ENCODE data around the gene TRPV3. TPM values are rescaled to one million over a fixed set of nuclear protein-coding genes. Genes with fewer than 3 reads are reported as not detected.
"Not testable (repeated sequence)": the region's sequence is repeated elsewhere in the genome, so short reads cannot be mapped to it uniquely, and the experiment has no call there.

The TRPV3 gene
- total and polyA plus RNA-seq, 2 donors (not counting 1 experiment from before 2014, with no cell fraction given) = 0.20 to 0.99 TPM

- Histone ChIP-seq H3K79me2 (ENCODE audit: control insufficient read depth, insufficient read depth, low read length) (no peaks in the 10 kb centered on the region), H3K4me2 (ENCODE audit: extremely low read depth, insufficient read depth, low read length) (no peak overlapping the region), H3K27me3 (ENCODE audit: control insufficient read depth, insufficient read depth, low read length) (no peaks in the 10 kb centered on the region), H3K9me3 (ENCODE audit: control insufficient read depth, insufficient read depth, low read depth, low read length) (no peaks in the 10 kb centered on the region), H4K20me1 (ENCODE audit: control insufficient read depth, extremely low read depth, insufficient read depth, low read length) (no peaks in the 10 kb centered on the region), H3K4me1 (ENCODE audit: control insufficient read depth, extremely low read depth, insufficient read depth, low read length) (no peaks in the 10 kb centered on the region), H3K9ac (ENCODE audit: insufficient read depth, low read length) (no peak overlapping the region), H2AFZ (ENCODE audit: low read length) (no peak overlapping the region), H3K27ac (ENCODE audit: insufficient read depth, low read length) (no peak overlapping the region), H3K36me3 (ENCODE audit: control insufficient read depth, insufficient read depth, low read length) (no peaks in the 10 kb centered on the region), H3K4me3 (replicated peaks in 1 of 4; ENCODE audit: control extremely low read depth in 1 of 4, insufficient read depth in 1 of 4, low read depth in 3 of 4, low read length in 4 of 4) (no peak overlapping the region)
- DNase-seq (ENCODE audit: low read depth in 2 of 2) = no peak
- TF ChIP-seq CTCF (conservative IDR thresholded peaks at IDR 0.05 in 1 of 2, IDR thresholded peaks at IDR 0.05 in 1 of 2; ENCODE audit: low read depth in 1 of 2, low read length in 2 of 2) (no peak), EZH2 (IDR thresholded peaks at IDR 0.05; ENCODE audit: low read length, missing control alignments) (no peak)
Measured at GRCh38 chr17:3472137-3472536, 85.5 kb downstream of the TRPV3 start.

GRCh38 chr17:3471599-3471998 lies 86.0 kb downstream of the TRPV3 start, which contains the start of gene SPATA22:
Gene SPATA22 (minus strand): TSS chr17:3471819. CDS start chr17:3469325, 2,494 bp downstream.
- H3K9ac ChIP-seq (ENCODE audit: insufficient read depth, low read length) = no peak within 1 kb of the TSS
- H3K36me3 ChIP-seq (ENCODE audit: control insufficient read depth, insufficient read depth, low read length) = no peaks in the 10 kb centered on the region
- no peaks in the 10 kb centered on the region for H3K27me3 ChIP-seq (ENCODE audit: control insufficient read depth, insufficient read depth, low read length)
- H3K4me1 ChIP-seq (ENCODE audit: control insufficient read depth, extremely low read depth, insufficient read depth, low read length) = no peaks in the 10 kb centered on the region
- no peak within 1 kb of the TSS for H3K4me3 ChIP-seq (replicated peaks in 1 of 4; ENCODE audit: control extremely low read depth in 1 of 4, insufficient read depth in 1 of 4, low read depth in 3 of 4, low read length in 4 of 4)
- no peaks in the 10 kb centered on the region for H3K79me2 ChIP-seq (ENCODE audit: control insufficient read depth, insufficient read depth, low read length)
- H3K9me3 ChIP-seq (ENCODE audit: control insufficient read depth, insufficient read depth, low read depth, low read length) = no peaks in the 10 kb centered on the region
- TF ChIP-seq CTCF (conservative IDR thresholded peaks at IDR 0.05 in 1 of 2, IDR thresholded peaks at IDR 0.05 in 1 of 2; ENCODE audit: low read depth in 1 of 2, low read length in 2 of 2) (no peak), EZH2 (IDR thresholded peaks at IDR 0.05; ENCODE audit: low read length, missing control alignments) (no peak)
- no peak within 1 kb of the TSS for H3K27ac ChIP-seq (ENCODE audit: insufficient read depth, low read length)
- H2AFZ ChIP-seq (ENCODE audit: low read length) = no peak within 1 kb of the TSS
- no peak for DNase-seq (ENCODE audit: low read depth in 2 of 2)
- H4K20me1 ChIP-seq (ENCODE audit: control insufficient read depth, extremely low read depth, insufficient read depth, low read length) = no peaks in the 10 kb centered on the region
- H3K4me2 ChIP-seq (ENCODE audit: extremely low read depth, insufficient read depth, low read length) = no peak within 1 kb of the TSS

- Histone ChIP-seq H3K9me3 (ENCODE audit: control insufficient read depth, insufficient read depth, low read depth, low read length) (no peaks in the 10 kb centered on the region), H3K79me2 (ENCODE audit: control insufficient read depth, insufficient read depth, low read length) (no peaks in the 10 kb centered on the region), H4K20me1 (ENCODE audit: control insufficient read depth, extremely low read depth, insufficient read depth, low read length) (no peaks in the 10 kb centered on the region), H3K4me3 (replicated peaks in 1 of 4; ENCODE audit: control extremely low read depth in 1 of 4, insufficient read depth in 1 of 4, low read depth in 3 of 4, low read length in 4 of 4) (no peak overlapping the region), H3K27ac (ENCODE audit: insufficient read depth, low read length) (no peak overlapping the region), H3K9ac (ENCODE audit: insufficient read depth, low read length) (no peak overlapping the region), H2AFZ (ENCODE audit: low read length) (no peak overlapping the region), H3K27me3 (ENCODE audit: control insufficient read depth, insufficient read depth, low read length) (no peaks in the 10 kb centered on the region), H3K36me3 (ENCODE audit: control insufficient read depth, insufficient read depth, low read length) (no peaks in the 10 kb centered on the region), H3K4me2 (ENCODE audit: extremely low read depth, insufficient read depth, low read length) (no peak overlapping the region), H3K4me1 (ENCODE audit: control insufficient read depth, extremely low read depth, insufficient read depth, low read length) (no peaks in the 10 kb centered on the region)
- DNase-seq (ENCODE audit: low read depth in 2 of 2) = no peak
- TF ChIP-seq CTCF (conservative IDR thresholded peaks at IDR 0.05 in 1 of 2, IDR thresholded peaks at IDR 0.05 in 1 of 2; ENCODE audit: low read depth in 1 of 2, low read length in 2 of 2) (no peak), EZH2 (IDR thresholded peaks at IDR 0.05; ENCODE audit: low read length, missing control alignments) (no peak)
Measured at GRCh38 chr17:3469529-3469928, 88.1 kb downstream of the TRPV3 start.

DNA sequence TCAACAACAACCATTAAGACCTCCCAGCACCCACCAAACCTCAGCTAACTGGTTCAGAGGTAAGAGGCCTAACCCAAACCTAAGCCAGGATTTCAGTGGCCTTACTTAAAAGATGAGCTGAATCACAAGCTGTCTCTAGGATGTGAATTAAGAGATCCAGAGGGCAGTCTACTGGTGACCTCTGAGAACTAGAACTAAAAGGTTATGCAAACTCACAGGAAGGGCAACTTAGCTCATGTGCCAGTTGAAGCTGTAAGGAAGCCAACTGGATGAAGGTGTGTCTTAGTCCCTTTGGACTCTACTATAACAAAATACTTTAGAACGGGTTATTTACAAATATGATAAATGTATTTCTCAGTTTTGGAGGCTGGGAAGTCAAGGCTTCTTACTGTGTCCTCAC lies 91.3 kb downstream of the TRPV3 start:
- DNase-seq (ENCODE audit: low read depth in 2 of 2); H3K4me3 ChIP-seq (replicated peaks in 1 of 4; ENCODE audit: control extremely low read depth in 1 of 4, insufficient read depth in 1 of 4, low read depth in 3 of 4, low read length in 4 of 4); H4K20me1 ChIP-seq (ENCODE audit: control insufficient read depth, extremely low read depth, insufficient read depth, low read length): not testable (repeated sequence)

More for the DNA sequence above, 91.3 kb downstream of the TRPV3 start:
- H3K27ac ChIP-seq (ENCODE audit: insufficient read depth, low read length); H3K79me2 ChIP-seq (ENCODE audit: control insufficient read depth, insufficient read depth, low read length); H3K4me2 ChIP-seq (ENCODE audit: extremely low read depth, insufficient read depth, low read length); H3K9ac ChIP-seq (ENCODE audit: insufficient read depth, low read length); H3K4me1 ChIP-seq (ENCODE audit: control insufficient read depth, extremely low read depth, insufficient read depth, low read length); H3K27me3 ChIP-seq (ENCODE audit: control insufficient read depth, insufficient read depth, low read length); H2AFZ ChIP-seq (ENCODE audit: low read length); H3K36me3 ChIP-seq (ENCODE audit: control insufficient read depth, insufficient read depth, low read length); H3K9me3 ChIP-seq (ENCODE audit: control insufficient read depth, insufficient read depth, low read depth, low read length): not testable (repeated sequence)
